ENCODE data around the gene FOXF2.

Gene FOXF2

DNA sequence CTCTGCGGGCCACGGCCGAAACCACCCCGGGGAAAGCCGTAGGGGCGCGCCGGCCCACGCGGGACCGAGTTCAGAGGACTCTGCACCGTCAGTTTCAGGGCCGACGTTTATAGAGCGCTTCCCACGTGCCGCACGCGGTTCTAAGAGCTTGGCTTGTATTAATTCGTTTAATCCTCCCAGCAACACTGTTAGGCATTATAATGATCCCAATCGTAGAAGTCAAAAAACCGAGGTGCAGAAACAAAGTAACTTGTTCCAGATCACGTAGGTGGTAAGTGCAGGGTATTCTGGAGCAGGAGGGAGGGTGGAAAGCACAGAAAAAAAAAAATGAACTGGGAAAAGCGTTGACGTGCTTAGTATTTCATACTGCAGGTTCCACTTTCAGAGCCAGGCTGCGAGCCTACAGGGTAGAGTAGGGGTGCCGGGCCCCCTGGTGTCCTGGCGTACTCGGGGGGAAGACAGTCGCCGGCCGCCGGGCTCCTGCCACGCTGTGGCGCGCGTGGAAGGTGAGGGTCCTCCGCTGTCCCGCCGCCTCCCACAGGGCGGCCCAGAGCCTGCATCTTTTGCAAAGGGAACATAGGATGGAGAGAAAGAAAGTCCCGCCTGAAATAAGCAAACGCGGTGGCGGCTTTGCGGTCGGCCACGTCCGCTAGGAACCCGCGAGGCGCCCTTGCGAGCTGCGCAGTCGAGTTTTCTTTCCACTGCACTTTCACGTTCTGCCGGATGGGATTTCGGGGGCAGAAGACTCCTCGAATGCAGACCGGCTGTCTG is 10.2 kb upstream of the FOXF2 start:
- DNase-seq = no peak

DNA sequence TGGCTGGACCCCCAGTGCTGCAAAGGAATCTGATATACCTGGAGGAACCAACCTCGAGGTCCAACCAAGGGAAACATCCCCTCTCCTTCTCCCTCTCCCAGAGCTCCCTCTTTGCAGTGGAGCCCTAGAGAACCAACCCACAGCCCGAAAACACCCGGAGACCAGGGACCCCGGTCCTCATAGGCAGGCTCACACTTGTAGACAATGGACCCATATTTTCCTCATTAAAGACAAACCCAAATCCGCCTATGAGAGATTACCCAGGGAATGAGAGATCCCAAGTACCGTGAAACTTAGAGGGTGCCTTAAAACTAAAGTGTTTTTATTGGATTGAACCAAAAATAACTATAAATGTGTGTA is 9.6 kb upstream of the FOXF2 start:
- DNase-seq = no peak

DNA sequence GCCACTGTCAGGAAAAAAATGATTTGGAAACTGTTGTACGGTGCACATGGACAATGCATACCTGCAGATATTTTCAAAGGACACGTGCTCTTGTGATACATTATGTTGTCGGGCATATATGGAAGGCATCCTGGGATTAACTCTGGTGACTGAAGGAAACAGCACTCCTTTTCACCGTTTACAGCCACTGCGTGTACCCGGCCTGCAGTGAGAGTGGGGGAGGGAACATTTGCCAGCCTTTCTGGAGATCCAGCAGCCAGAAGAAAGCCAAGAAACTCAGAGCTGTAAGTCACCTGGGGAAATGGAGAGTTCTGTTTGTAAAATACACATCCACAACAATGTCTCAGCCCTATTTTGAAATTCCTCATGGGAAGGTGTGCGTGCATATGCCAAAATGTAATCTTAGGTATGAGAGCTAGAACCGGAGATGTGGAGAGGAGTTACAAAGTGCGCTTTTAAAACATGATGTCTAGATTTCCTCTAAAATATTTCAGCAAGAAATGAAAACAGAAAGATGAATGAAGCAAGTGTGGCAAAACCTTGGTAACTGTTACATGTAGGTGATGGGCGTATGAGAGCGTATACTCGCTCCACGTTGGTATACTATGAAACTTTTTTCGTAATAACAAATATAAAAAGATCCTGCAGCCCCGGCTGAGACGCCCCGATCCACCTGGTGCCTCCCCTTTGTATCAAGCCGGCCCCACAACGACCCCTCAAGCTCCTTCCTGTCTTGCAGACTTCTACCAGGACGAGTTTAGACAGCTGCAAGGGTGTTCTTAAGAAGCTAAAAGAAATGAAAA is 8.6 kb upstream of the FOXF2 start:
- no peak for DNase-seq

DNA sequence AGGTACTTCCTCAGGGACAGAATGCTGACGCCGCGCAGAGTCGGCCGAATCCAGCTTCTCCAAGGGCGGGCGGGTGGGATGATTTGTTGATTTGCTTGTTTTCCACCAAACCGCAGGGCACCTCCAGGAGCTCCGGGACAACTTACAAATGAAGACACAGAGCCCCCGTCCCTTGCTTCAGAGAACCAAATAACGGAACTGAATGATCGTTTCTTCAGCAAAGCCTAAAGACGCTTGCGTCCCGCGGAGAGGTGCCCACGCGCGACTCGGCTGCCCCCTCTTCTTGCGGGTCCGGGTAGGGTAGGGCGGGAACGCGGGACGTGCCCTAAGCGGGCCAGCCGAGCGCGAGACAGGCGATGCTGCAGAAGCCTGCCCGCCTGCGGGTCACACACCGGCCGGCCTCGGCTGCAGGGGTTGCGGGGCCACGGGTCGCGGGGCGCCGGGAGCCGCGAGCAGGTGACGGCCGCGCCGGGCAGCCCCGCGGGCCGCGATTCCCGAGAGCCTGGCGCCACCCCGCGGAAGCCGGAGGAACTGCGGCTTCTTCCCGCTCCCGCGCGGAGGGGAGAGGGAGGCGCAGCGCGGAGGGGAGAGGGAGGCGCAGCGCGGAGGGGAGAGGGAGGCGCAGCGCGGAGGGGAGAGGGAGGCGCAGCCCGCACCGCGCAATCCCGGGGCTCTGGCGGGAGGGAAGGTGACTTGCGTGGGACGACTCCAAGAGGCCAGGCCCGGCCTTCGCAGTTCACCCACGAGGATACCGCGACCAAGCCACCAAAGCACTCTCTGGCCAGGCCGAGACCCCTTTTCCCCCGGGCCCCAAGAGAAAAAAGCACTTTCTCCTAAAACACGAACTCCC is 7.7 kb upstream of the FOXF2 start:
- DNase-seq = no peak

DNA sequence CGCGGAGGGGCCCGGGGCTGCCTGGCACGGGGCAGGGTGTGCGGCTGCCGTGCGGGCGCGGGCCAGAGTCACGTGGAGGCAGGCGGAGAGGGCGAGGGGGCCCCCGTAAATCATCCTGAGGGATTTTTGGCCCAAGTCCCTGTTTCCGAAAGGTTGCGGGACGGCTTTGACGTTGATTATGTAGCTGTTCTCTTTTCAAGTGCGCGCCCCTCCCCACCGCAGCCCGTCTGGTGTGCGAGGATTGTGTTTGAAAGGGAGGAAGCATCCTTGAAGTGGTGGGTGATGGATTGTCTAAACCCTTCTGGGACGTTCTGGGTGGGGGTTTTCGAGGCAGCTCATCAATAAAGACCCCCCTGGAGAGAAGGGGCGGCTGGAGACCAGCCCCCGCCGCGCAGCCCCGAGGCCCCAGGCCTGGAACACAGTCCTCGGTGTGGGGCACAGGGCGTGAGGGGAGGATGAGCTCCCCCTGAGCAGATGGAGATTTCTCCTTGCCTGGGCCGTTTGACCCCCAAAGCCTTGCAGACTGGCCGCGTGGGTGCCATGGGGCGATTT is 7.0 kb upstream of the FOXF2 start:
- no peak for DNase-seq

DNA sequence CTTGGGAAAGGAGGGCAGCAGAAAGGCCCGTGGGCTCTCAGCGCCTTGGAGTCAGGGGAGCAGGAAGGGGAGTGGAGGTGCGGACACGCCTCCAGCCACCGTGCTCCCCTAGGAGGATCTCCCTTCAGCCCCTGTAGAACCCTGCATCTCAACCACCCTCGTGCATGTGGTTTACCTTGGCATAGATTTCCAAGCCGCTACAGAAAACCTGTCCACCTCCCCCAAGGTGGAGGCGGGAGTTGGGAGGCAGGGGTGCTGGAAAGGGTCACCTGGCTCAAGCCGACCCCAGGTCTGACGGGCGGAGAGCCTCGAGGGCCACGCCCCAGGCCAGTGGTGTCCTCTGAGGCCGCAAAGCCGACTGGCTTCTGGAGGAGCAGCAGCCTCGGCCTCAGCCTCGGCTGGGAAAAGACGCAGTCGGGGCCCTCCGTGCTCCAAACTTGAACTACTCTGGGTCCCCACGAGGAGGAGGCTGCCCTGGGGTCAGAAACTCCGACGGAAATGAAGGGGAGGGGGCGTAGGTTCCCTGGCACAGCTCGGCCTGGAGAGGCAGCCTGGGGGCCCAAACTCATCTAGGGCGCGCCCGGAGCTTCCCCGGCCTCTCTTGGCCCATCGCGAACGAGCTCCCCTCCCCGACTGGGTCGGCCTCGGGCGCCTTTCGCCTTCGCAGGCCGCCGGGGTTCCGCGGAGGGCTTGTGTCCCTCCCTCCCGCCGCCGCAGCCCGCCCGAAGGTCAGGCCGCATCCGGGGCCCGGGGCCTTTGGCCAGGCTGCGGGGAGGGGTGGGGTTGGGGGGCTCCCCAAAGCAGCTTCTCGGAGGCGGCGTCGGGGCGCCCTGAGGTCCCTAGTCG is 6.3 kb upstream of the FOXF2 start:
- no peak for DNase-seq

DNA sequence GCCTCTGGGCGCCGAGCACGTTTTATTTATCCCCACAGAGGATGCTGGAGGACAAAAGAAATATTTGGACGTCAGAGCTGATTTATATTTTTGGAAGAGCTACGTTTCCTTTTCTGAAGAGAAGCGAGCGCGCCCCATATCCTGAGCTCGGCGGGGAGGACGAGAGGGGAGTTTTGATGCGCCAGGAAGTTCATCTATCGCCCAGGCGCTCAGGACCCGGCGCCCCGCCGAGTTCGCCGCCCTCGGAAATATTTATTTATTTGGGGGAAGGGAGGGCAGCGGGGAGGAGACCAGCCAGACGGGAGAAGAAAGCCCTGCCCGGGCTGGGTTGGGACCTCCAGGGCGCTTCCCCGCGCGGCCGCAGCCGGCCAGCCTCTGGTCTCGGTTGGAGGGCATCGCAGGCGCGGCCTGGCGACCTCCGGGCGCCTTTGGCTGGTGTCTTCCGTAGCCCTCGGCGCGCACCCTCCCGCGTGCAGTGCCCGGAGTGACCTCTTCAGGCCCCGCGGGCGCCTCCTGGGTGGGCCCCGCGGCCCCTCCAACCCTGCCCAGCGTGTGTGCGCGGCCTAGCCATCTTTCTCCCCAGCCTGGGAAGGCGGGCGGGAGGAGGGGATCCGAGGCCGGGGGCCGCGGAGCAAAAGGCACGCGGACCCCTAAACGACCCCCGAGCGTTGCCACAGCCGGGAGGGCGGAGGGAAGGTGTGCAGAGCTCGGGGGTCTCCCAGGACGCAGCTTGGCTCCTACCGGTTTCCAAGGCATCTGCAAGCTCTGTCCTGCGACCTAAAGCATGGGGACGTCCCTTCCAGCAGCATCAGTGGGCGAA is 5.4 kb upstream of the FOXF2 start:
- no peak for DNase-seq

DNA sequence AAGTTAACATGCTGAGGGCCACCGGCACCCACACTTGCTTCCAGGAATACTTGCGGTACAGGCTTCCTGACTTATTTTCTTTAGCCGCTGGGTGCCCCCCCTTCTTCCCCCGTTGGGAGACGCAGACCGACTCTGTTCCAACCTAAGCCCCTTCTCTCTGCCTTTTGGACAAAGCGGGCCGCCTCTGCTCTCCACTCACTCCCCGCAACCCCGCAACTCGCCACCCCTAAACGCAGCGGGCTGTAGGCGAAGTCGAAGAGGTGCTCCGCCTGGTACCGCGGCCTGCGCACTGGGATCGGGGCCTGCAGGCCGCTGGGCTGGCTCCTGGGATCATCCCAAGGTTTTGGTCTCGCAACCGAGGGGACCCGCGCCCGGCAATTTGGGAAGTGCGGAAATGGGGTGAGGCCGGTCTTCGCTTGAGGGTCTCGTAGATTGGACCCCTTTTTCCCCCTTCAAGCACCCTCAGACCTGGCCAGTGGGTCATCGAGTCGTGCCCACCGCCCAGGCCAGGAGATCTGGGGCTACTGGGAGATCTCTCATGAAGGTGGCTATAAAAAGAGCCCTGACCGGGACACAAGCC is 4.7 kb upstream of the FOXF2 start:
- DNase-seq = no peak

DNA sequence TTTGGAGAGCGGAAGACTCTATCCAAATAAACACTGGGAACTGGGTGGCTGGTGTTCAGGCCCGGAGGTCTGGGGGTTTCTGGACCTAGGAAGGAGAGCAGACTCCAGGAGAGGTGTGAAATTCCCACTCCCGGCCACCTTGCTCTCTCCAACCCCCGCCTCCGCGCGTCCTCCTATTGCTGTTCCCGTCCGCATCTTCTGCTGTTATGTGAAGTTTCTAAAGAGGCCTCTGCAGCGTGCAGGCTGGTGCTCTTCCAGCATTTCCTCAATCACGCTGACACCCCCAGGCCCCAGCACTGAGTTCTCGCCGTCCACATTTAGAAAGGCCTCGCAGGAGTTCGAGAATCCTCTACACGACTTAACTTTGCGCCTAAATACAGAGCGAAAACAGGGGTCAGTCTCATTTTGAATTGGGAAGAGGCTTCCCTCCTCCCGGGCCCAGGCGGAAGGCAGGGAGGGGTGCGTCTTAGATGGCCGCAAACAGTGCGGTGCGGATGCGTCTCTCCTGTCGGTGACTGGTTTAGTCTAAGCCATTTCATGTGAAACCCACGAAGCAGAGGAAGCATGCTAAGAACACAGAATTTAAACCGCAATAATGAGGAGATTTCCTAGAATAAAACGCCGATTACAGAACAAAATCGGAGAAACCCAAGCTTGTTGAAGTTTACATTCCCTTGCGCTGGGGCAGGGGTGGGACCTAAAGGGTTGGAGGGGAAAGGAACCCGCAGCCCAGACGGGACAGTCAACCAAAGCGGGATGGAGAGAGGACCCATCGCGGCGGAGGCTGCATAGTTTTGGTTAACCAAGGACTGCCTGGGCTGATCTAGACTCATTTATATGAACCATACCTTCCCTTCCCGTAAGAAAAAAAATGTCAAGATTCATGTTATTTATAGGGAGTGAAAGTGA is 4.0 kb upstream of the FOXF2 start:
- DNase-seq = no peak

DNA sequence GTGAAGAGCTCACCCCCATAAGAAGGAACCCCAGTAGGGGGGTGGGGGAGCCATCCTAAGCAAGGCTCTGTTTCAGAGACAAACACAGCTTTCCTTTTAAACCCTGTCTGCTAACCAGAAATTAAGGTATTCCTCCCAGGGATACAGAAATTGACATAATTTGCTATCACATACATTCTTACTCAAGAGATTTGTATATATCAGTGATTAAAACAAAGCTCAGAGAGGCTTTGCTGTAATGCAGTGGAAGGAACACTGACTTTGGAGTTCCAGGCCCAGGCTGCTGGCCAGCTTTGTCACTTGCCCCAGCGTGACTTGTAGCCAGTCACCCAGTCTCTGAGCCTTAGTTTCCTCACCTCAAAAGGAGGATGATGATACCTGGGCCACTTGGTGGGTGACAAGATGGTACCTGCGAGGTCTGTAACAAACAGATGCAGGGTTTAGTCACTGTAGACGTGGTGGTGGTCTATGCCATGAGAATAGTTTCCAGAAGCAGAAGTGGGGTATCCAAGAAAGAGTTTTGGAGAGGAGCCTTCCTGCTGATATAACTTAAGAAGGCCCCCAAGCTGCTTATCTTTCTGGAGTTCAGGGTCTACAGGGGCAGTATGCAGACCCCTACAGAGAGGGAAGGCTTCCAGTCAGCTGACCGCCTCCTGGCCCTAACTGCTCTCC is 3.2 kb upstream of the FOXF2 start:
- DNase-seq = no peak

DNA sequence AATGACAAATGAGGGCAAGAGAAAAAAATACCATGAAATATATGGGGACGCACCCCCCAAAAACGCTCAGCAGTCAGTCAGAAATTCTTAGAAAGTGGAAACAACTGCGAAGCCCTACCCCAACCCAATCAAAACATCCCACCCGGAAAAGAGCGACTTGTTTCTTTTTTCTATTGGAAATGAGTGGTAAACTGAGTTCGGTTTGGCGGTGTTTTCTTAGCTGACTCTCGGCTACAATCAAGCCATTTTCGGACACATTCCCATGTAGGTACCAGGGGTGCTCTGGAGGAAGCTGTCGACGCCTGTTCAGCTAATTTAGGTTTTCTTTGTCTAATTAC is 1.9 kb upstream of the FOXF2 start:
- DNase-seq = no peak

DNA sequence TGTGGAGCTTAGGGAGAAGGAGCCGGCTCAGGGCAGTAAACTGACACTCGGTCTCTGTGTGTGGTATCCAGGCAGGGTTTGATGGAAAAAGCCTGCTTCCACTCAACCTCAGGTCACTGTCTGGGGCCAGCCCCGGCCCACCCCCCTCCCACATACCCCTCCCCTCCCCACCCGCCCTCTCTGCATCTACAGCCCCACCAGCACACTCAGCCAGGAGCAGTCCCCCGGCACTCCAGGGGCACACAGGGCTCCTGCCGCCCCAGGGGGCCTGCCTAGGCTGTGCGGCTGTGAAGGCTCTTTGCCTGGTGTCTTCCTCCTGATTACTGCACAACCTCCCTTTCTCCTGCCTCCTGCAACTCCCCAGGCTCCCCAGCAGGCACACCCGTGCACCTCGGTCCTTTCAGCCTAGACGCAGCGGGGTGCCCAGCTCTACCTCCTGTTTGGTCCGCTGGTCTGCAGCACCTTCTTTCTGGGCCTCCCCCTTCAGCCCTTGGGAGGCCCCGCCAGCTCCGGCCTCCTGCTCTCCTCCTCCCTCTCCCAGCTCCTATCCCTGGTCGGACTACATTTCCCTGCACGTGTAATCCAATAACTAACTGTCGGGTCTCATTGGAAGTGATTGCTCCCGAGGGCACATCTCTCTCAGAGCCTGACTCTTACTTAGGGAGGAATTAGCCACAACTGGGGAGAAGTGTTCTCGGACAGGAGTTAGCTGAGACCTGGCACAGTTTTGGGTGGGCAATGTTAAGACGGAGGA is 1.3 kb upstream of the FOXF2 start:
- DNase-seq = no peak

DNA sequence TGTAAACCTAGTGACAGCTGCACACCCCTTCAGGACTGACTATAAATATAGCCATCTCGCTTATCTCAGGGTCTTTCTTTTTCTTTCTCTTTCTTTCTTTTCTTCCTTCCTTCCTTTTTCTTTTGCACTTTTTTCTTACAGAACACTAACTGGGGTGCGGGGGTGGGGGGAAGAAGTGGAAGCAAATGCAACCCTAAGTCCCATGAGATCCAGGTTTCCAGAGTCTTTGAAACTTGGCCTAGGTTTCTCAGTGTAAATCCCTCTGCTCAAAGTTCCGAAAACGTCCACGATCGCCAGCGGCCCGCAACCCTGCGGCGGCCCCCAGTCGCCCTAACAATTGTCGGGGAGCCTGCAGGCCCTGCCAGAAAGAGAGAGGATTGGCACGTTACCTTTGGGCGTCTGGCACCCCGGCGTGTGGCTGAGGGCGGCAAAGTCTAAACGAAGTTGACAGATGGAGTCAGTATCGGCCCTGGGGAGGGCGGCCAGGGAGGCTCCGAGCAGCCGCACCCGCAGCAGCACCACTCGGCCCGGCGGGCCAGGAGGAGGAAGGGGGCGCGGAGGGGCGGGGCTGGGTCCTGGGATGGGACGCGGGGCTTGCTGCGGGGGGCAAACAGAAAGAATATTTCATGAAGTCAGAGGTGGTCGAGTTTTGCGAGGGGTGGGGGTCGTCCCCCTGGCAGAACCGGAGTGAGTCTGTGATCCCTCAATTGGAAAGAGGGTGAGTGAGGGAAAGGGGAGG is 577 bp upstream of the FOXF2 start:
- DNase-seq = no peak

DNA sequence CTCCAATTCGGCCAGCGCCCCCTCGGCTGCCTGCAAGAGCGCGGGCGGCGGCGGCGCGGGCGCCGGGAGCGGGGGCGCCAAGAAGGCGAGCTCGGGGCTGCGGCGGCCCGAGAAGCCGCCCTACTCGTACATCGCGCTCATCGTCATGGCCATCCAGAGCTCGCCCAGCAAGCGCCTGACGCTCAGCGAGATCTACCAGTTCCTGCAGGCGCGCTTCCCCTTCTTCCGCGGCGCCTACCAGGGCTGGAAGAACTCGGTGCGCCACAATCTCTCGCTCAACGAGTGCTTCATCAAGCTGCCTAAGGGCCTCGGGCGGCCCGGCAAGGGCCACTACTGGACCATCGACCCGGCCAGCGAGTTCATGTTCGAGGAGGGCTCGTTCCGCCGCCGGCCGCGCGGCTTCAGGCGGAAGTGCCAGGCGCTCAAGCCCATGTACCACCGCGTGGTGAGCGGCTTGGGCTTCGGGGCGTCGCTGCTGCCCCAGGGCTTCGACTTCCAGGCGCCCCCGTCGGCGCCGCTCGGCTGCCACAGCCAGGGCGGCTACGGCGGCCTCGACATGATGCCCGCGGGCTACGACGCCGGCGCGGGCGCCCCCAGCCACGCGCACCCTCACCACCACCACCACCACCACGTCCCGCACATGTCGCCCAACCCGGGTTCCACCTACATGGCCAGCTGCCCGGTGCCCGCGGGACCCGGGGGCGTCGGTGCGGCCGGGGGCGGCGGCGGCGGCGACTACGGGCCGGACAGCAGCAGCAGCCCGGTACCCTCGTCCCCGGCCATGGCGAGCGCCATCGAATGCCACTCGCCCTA is 963 bp downstream of the FOXF2 start:
- no peak for DNase-seq

DNA sequence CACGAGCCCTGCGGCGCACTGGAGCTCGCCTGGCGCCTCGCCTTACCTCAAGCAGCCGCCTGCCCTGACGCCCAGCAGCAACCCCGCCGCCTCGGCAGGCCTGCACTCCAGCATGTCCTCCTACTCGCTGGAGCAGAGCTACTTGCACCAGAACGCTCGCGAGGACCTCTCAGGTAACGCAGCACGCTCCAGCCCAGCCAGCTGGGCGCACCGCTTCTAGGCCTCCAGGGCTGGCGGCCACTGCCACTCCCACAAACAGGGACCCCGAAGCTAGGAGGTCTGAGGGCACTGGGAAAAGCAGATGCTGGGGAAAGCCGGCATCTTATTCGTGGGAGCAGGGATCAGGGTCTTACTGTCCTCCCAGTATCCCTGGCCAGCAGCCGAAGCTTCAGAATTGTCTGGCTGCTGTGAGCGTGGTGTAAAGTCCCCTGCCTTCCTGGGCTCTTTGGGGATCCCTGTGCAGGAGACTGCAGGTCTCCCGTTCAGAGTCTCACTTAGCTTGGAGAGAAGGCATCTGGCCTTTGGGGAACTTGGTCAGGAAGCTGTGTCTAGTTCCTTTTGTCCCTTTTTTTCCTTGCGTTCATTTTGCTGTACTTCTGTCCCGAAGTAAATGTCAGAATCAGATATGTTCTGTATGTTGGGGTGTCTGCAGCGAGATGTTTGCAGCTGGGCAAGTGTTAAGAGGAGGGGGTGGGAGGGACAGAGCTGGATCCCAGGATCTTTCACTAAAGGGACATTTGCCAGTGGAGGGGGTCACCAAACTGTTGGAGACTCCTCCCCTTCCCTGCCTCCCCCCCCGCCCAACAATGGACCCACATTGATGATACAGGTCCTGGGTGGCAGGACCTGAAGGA is 1.8 kb downstream of the FOXF2 start:
- DNase-seq = no peak

DNA sequence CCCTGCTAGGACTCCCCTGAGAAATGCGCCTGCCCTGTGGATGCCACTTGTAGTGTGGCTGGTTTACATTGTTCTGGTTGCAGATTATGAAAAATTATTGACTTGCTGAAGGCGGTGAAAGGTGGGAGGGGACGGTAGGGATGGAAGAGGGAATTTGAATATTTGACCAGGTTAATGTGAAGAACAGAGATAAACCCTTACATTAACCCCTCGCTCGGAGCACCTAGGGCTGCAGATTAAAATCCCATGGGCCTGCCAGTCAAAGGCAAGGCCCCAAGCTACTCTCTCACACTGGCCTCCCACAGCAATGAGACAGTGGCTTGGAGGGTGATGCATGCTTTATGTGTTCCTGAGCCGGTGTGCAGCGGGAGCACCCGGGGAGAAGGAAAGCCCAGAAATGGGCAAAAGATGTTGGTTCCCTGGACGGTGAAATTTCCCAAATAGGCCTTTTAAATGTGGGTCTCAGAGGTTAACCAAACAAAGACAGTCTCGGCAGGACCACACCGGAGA is 2.5 kb downstream of the FOXF2 start:
- DNase-seq = no peak

Data from DMS 273 treated with DMSO at 0.1 percent for 48 hours (cell line).